NCI-H2107 treated with DMSO at 0.1 percent for 48 hours (cell line): ENCODE measurements around the gene HDAC10.

Source experiments
- DNase-seq: peaks from one replicate; lab custom pipeline; 2025; ENCODE audit not compliant: unreplicated experiment; lab: John Stamatoyannopoulos, UW

HDAC10 gene

DNA sequence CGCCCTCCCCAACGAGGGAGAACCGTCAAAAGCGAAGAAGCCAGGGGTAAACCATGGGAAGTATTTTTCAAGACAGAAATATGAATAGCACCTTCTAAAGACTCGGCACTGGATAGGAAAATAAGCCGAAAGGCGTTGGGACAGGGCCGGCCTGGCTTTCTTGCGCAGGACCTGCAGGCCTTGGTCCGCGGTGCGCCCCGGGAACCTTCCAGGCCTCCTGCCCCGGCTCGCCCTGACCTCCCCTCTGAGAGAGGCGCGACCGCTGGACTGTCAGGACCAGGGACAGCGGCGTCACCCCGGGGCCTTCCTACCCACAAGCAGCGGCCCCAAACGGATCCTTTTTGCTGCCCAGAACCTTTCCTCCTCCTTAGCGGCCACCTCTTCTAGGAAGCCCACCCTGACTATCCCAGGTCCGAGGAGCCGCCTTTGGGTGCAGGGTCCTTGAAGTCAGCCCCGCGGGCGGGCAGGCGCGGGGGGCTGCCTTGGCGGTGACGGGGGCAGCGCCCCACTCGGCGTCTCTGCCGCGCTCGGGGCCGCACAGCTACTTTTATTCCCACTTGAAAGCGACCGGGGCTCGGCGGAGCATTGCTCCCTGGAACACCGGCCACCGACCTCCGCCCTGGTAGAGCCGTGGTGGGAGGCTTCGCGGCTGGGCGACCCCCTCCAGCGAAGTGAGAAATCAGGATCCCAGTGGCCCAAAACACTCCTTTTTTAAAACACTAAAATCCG, 19.8 kb upstream of the HDAC10 start:
- DNase-seq, result no peak

- DNase-seq, result no peak
Observed at GRCh38 chr22:50269970-50270665, 19.1 kb upstream of the HDAC10 start, which contains the start of gene MAPK11. MAPK11 (minus strand) TSS chr22:50270380; CDS start chr22:50270292, 88 bp downstream.

- no peak for DNase-seq
Observed at GRCh38 chr22:50269573-50269969, 18.5 kb upstream of the HDAC10 start.

- no peak for DNase-seq
Observed at GRCh38 chr22:50268655-50269113, 17.6 kb upstream of the HDAC10 start.

GRCh38 chr22:50267591-50268390, 16.7 kb upstream of the HDAC10 start:
- DNase-seq, result no peak

DNA sequence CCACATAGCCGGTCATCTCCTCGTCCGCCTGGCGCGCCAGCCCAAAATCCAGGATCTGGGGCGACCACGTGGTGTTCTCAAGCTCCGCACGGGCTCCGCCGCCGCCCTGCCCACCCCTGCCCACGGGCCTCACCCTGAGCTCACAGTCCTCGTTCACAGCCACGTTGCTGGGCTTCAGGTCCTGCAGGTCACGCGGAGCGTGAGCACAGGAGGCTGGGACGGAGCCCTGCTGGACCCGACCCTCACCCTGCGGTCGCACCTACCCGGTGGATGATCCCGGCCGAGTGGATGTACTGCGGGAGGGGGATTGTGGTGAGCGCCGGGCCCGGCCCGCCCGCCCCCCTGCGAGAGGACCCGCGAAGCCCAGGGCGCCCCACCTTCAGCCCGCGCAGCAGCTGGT, 15.9 kb upstream of the HDAC10 start:
- DNase-seq, result no peak

DNA sequence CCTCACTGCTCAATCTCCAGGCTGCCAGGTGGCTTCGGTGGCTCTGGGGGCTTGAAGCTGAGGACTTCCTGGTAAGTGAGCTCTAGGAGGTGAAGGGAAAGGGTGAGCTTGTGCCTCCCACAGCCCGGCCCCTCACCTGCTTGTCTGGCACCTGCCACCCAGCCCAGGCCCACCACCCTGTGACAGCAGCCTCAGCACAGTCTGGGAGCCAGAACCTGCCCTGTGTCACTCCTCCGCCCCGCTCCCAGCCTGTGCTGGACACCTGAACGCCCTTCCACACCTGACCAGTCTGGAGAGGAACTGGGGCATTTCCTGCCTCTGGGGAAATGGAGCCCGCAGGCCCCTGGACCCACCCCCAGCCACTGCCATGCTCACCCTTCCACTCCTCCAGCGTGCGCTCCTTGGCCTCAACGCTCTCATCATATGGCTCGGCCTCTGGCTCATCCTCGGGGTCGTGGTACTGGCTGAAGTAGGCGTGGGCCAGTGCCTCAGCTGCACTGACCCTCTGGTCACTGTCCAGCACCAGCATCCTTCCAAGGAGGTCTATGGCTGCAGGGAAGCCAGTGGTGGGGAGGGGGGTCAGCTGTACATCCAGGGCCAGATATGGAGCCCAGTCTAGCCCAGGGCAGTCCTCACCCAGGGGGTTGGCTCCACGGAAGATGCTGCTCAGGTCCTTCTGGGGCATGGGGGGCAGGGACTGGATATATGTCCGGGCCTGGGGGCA, 14.0 kb upstream of the HDAC10 start:
- no peak for DNase-seq

DNA sequence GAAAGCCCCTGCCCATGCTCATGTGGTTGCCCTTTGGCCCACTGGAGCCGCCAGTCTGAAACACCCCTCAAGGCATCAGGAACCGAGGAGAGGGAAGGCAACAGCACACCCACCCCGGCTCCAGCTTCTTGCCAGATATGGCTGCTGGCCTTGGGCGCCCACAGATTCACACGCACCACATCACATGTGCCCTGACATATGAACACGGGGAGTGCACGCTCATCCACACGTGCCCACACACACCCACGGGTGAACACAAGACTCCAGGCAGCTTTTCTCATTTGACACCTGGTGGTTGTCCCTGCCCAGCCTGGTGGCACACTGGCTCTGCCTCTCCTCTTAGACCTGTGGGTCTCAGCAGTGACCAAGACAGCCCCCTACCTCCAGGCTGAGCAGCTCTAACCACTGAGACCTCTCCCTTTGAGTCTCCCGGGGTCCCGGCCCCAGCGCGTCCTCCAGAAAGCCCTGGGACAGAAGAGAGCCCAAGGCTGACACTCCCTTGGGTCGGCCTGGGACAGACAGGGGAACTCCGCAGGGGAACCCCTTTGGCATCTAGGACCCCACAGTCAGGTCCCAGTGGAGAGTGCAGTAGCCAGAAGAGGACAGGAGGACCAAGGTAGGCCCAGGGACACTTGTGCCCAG, 13.2 kb upstream of the HDAC10 start:
- DNase-seq, result no peak

DNA sequence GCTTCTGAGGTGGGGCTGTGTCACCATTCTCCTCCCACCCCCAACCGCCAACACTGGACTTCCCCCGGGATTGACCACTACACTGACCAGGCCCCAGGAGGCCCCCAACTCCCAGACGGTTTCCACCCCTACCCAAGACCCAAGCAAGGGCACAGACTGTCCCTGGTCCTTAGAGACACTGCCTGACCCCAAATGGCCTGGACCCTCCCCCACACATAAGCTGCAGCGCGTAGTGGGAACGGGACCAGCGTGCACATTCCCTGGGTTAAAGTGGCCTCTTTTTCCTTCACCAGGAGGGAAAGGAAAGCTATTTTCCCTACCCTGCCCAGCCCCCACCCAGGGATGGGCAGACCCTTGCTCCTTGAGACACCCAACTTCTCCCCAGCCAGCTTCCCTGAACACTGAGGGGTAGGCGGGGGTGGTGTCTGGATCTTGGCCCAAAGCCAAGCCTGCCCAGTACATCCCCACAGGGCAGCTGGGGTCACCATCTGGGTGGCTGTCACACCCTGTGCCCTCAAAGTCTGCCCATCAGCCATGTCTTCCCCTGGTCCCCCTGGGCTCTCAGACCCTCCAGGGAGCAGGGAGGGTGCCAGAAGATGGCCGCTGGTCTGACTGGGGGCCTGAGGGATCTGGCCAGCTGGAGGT, 12.0 kb upstream of the HDAC10 start:
- no peak for DNase-seq

DNA sequence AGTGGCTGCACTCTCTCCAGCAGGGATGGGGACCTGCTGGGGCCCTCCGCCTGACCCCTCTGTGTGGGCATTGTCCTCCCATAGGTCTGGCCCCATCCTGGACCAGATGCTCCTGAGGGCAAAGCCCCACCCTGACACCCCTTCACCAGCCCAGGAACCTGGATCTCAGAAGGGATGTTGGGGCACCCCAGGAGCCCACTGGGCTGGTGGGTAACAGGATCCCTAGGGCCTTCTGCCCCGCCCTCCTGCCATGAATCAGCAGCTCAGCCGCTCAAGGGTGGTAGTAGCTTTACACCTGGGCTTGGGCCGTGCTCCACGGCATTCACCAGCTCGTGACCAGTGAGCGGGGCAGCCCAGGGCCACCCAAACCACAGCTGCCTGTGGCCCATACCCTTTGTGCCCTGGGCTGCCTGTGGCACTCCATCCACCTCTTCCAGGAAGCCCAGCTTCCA, 11.4 kb upstream of the HDAC10 start:
- DNase-seq, result peak; percentile 28

GRCh38 chr22:50261615-50262459, 10.8 kb upstream of the HDAC10 start, which contains the start of gene MAPK12:
MAPK12 (minus strand) TSS chr22:50261683; CDS start chr22:50261509, 174 bp downstream.
- DNase-seq, result no peak

DNA sequence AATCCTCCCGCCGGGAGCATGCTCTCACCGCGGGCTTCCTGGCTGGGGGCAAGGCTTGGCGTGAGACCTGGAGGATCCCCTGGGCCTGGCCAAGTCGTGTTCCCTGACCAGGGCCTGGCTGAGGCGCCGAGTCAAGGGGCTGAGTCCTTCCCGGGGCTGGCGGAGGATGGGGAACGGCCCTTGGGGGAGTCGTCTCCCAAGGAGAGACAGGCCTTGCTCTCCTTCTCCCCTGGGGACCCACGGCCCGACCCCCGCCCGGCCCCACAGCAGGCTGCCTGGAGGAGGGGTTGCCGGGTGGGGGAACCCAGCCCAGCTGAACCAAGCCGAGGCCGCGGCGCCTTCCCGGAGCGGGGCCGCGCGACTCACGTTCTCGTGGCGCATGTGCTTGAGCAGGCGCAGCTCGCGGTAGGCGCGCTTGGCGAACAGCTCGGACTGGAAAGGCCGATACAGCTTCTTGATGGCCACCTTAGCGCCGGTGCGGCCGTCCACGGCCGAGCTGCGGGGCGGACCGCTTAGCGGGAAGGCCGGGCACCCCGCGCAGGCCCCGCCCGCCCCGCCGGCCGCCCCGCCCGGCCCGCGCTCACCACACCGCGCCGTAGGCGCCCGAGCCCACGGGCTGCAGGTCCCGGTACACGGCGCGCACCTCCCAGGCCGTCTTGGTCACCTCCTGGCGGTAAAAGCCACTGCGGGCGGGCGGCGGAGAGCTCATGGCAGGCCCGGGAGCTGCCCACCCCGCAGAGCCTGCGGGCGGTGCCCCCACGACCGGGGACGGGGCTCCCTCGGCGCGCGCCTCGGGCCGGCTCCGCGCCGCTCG, 9.9 kb upstream of the HDAC10 start:
- no peak for DNase-seq

DNA sequence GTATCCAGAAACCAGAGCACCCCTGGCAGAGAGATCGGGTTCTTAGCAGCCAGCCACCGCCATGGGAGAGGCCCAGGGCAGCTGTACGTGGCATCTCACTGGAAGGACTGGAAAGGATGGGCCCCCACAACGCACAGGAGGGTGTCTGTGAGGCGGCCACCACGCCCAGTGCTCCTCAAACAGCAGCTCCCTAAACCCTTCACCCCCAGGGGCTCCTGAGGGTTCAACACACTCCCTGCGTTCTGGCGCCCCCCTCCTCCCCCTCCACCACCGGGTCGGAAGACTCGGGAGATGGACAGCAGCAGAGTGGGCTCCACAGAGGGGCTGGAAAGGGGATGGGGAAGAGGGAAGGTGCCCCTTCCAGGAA, 9.4 kb upstream of the HDAC10 start:
- DNase-seq, result no peak

DNA sequence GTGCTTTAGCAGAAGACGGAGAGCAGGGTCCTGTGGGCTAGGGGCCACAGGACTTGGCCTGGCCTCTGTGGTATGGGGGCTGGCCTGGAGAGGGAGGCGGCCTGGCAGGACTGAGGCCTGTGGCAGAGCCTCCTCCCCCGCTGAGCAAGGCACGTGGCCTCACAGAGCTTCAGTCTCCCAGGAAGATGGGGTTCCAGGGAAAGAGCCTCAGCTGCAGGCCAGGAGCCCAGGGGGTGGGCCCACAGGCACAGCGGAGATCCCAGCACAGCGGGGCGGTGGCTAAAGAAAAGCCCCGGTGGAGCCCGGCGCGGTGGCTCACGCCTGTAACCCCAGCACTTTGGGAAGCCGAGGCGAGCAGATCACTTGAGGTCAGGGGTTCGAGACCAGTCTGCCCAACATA, 8.2 kb upstream of the HDAC10 start:
- no peak for DNase-seq

- no peak for DNase-seq
Observed at GRCh38 chr22:50258361-50259292, 7.6 kb upstream of the HDAC10 start.

DNA sequence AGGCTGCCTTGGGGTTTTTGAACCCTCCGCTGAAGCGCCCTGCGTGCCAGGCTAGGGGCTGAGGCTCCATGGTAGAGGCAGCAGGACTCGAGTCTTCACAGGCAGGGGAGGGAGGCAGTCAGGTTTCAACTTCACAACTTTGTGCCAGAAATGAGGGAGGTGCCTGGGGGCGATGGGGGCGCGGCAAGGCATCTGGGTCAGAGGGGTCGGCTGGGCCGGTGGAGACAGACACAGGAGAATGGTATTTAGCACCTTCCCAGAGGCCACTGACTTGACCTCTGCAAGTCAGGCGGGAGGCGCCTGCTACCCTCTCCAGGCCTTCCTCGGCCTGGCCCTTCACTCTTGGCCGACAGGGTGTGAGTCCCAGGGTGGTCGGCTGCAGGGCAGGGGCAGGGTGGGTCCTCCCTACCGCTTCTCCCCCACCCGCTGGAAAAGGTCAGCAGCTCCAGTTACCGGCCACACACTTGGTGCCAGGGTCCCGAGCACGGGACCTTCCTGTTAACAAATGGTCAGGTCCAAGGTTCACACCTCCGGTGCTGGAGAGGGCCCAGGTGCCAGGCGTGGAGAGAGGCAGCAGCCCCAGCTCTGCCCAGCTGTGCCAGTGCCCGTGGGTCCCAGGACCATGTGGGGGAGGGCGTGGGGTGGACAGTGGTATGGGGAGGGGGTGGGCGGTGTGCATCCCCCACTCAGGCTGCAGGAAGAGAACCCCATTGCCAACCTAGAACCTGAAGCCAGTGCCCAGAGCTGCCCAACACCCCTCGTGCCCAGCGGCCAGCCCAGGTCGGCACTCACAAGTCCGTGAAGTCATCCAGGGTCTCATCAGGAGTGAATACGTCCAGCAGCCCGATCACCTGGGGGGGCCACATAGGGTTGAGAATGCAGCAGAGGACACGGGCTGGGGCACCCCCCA, 6.6 kb upstream of the HDAC10 start:
- DNase-seq, result no peak
